ENCODE results near the gene OBSCN.

Gene OBSCN

DNA sequence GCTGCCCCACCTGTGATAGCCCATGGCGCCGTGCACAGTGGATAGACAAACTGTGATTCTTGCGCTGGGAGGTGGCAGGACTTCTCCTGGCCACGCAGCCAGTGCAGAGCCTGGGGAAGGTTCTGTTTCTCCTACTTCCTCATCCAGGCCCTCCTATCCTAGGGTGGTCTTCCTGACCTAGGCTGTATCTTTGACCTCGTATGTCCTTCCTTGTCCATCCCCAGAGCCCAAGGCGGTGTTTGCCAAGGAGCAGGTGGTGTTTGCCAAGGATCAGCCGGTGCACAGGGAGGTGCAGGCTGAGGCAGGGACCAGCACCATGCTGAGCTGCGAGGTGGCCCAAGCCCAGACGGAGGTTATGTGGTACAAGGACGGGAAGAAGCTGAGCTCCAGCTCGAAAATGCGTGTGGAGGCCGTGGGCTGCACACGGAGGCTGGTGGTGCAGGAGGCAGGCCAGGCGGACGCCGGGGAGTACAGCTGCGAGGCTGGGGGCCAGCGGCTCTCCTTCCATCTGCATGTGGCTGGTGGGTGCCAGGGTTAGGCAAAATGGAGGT lies 63.9 kb downstream of the OBSCN start:
- in situ Hi-C loops (cut with MboI; ENCODE audit: low sequenced_read_pairs, unreplicated experiment), result no loop called here
- DNase-seq (ENCODE audit: low spot score), result no peak
- TF ChIP-seq, protein P1, sequence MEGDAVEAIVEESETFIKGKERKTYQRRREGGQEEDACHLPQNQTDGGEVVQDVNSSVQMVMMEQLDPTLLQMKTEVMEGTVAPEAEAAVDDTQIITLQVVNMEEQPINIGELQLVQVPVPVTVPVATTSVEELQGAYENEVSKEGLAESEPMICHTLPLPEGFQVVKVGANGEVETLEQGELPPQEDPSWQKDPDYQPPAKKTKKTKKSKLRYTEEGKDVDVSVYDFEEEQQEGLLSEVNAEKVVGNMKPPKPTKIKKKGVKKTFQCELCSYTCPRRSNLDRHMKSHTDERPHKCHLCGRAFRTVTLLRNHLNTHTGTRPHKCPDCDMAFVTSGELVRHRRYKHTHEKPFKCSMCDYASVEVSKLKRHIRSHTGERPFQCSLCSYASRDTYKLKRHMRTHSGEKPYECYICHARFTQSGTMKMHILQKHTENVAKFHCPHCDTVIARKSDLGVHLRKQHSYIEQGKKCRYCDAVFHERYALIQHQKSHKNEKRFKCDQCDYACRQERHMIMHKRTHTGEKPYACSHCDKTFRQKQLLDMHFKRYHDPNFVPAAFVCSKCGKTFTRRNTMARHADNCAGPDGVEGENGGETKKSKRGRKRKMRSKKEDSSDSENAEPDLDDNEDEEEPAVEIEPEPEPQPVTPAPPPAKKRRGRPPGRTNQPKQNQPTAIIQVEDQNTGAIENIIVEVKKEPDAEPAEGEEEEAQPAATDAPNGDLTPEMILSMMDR (IDR thresholded peaks at IDR 0.05; ENCODE audit: borderline replicate concordance, control extremely low read depth, extremely low read depth, insufficient read depth, missing control alignments), result no peak

DNA sequence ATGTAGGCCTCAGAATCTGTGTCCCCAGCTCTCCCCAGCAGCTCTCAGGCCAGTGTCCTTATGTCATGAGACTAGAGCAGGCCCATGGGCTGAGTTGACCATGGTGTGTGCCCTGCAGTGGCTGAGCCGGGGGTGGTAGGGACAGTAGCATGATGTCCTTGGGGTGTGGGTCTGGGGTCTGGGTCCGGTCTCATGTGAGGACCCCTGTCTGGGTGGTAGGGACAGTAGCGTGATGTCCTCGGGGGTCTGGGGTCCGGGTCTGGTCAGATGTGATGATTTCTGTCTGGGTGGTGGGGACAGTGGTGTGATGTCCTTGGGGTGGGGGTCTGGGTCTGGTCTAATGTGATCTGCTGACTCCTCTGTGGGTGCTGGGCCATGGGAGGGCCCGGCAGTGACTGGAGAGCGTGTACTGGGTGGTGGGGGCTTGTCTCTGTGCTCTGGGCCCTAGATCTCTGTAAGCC lies 64.5 kb downstream of the OBSCN start:
- TF ChIP-seq, protein P1 (IDR thresholded peaks at IDR 0.05; ENCODE audit: borderline replicate concordance, control extremely low read depth, extremely low read depth, insufficient read depth, missing control alignments), result no peak
- no peak for DNase-seq (ENCODE audit: low spot score)
- in situ Hi-C loops (cut with MboI; ENCODE audit: low sequenced_read_pairs, unreplicated experiment), result no loop called here

DNA sequence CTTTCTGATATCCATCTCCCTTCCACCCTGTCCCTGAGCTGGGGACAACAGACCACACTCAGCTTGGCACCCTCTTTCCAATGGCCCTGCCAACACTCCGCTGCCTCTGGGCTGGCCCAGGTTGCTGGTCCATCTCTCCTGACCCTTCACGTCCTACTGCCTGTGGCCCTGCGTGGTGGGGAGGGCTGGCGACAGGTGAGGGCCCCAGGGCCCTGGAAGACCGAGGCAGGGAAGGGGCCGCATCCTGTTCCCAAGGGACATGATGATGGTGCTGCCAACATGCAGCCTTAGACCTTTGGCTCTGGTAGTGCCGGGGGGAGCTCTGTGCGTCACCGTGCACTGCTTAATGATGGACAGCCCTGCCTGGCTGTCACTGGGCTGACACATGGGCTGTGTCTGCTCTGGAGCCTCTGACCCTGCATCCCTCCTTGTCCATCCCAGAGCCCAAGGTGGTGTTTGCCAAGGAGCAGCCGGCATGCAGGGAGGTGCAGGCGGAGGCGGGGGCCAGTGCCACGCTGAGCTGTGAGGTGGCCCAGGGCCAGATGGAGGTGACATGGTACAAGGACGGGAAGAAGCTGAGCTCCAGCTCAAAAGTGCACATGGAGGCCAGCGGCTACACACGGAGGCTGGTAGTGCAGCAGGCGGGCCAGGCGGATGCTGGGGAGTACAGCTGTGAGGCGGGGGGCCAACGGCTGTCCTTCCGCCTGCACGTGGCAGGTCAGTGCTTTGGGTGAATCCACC lies 65.2 kb downstream of the OBSCN start:
- TF ChIP-seq, protein P1 (IDR thresholded peaks at IDR 0.05; ENCODE audit: borderline replicate concordance, control extremely low read depth, extremely low read depth, insufficient read depth, missing control alignments), result no peak
- in situ Hi-C loops (cut with MboI; ENCODE audit: low sequenced_read_pairs, unreplicated experiment), result no loop called here
- DNase-seq (ENCODE audit: low spot score), result no peak

GRCh38 chr1:228273720-228274451 lies 66.0 kb downstream of the OBSCN start:
- no peak for DNase-seq (ENCODE audit: low spot score)
- TF ChIP-seq, protein P1 (IDR thresholded peaks at IDR 0.05; ENCODE audit: borderline replicate concordance, control extremely low read depth, extremely low read depth, insufficient read depth, missing control alignments), result no peak
- in situ Hi-C loops (cut with MboI; ENCODE audit: low sequenced_read_pairs, unreplicated experiment), result no loop called here

DNA sequence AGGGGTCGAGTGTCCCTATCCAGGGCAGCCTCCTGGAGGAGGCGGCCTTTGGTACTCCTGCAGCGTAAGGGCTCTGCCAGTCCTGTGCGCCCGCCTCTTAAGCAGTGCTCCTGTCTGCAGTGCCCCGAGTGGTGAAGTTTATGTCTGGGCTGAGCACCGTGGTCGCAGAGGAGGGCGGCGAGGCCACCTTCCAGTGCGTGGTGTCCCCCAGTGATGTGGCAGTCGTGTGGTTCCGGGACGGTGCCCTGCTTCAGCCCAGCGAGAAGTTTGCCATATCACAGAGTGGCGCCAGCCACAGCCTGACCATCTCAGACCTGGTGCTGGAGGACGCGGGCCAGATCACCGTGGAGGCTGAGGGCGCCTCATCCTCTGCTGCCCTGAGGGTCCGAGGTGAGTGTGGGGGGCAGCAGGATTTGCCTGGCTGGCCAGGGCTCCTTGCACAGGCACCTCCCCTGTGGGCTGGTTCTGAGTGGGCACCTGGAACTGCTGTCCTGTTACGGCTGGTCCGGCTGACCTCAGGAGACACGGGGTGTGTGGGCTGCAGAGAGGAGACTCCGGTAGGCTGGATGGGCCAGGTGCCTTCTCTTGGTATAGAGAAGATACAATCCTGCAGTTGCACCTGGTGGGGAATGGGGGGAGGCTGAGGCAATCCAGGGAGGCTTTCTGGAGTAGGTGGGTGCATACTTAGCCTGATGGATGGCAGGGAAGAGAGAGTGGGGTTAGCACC lies 66.8 kb downstream of the OBSCN start:
- no peak for DNase-seq (ENCODE audit: low spot score)
- TF ChIP-seq, protein P1 (IDR thresholded peaks at IDR 0.05; ENCODE audit: borderline replicate concordance, control extremely low read depth, extremely low read depth, insufficient read depth, missing control alignments), result no peak
- in situ Hi-C loops (cut with MboI; ENCODE audit: low sequenced_read_pairs, unreplicated experiment), result no loop called here

GRCh38 chr1:228275179-228275429 lies 67.3 kb downstream of the OBSCN start:
- TF ChIP-seq, protein P1 (IDR thresholded peaks at IDR 0.05; ENCODE audit: borderline replicate concordance, control extremely low read depth, extremely low read depth, insufficient read depth, missing control alignments), result no peak
- in situ Hi-C loops (cut with MboI; ENCODE audit: low sequenced_read_pairs, unreplicated experiment), result no loop called here
- no peak for DNase-seq (ENCODE audit: low spot score)
